ENCODE results near the gene CAPZA1.

GRCh38 chr1:112620377-112620695 lies 704 bp downstream of the CAPZA1 start:
- TF ChIP-seq, protein P1, sequence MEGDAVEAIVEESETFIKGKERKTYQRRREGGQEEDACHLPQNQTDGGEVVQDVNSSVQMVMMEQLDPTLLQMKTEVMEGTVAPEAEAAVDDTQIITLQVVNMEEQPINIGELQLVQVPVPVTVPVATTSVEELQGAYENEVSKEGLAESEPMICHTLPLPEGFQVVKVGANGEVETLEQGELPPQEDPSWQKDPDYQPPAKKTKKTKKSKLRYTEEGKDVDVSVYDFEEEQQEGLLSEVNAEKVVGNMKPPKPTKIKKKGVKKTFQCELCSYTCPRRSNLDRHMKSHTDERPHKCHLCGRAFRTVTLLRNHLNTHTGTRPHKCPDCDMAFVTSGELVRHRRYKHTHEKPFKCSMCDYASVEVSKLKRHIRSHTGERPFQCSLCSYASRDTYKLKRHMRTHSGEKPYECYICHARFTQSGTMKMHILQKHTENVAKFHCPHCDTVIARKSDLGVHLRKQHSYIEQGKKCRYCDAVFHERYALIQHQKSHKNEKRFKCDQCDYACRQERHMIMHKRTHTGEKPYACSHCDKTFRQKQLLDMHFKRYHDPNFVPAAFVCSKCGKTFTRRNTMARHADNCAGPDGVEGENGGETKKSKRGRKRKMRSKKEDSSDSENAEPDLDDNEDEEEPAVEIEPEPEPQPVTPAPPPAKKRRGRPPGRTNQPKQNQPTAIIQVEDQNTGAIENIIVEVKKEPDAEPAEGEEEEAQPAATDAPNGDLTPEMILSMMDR (IDR thresholded peaks at IDR 0.05; ENCODE audit: low read depth, low read length, missing input control): no peak
- TF ChIP-seq, protein P2, sequence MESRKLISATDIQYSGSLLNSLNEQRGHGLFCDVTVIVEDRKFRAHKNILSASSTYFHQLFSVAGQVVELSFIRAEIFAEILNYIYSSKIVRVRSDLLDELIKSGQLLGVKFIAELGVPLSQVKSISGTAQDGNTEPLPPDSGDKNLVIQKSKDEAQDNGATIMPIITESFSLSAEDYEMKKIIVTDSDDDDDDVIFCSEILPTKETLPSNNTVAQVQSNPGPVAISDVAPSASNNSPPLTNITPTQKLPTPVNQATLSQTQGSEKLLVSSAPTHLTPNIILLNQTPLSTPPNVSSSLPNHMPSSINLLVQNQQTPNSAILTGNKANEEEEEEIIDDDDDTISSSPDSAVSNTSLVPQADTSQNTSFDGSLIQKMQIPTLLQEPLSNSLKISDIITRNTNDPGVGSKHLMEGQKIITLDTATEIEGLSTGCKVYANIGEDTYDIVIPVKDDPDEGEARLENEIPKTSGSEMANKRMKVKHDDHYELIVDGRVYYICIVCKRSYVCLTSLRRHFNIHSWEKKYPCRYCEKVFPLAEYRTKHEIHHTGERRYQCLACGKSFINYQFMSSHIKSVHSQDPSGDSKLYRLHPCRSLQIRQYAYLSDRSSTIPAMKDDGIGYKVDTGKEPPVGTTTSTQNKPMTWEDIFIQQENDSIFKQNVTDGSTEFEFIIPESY (IDR thresholded peaks at IDR 0.05): no peak
- no peak for TF ChIP-seq RXRA (IDR thresholded peaks at IDR 0.05)
- TF ChIP-seq FOXA2 (IDR thresholded peaks at IDR 0.05): no peak
- no peak for TF ChIP-seq HNF4G (IDR thresholded peaks at IDR 0.05)
